Endothelial cell of umbilical vein (primary cell): ENCODE measurements around the gene GPR162. TPM values are rescaled to one million over a fixed set of nuclear protein-coding genes. Genes with fewer than 3 reads are reported as not detected.

Experiments
- BruUV-seq: library from RNA; stranded (reverse); fragments of 400-500 nt; replicated peaks from 2 replicates; lab custom pipeline; 2021; lab: Mats Ljungman, UMichigan
- CTCF ChIA-PET: fragments of 300-600, 350-600 bp; sonication (Branson Sonifier 250); formaldehyde crosslinking; loops from one replicate; lab custom pipeline; 2021; ENCODE audit warnings: antibody characterized with exemption, inconsistent platforms; lab: Charles Lee
- POLR2A ChIA-PET: fragments of 300-600, 350-600 bp; sonication (Branson Sonifier 250); formaldehyde crosslinking; loops from one replicate; lab custom pipeline; 2021; ENCODE audit warnings: antibody characterized with exemption, inconsistent platforms; lab: Charles Lee
- DNase-seq: peaks from one replicate; pipeline ENCODE4 v3.0.0-alpha.2; 2011; ENCODE audit warnings: low read depth, low spot score
- FAIRE-seq: peaks from 2 replicates; lab custom pipeline; 2011; peaks lifted over from hg19 to GRCh38; lab: Jason Lieb, UNC
- H2AFZ ChIP-seq: 2 replicates; pipeline ENCODE4 v1.6.0; 2012; ENCODE audit warnings: low read depth, low read length, control low read depth, inconsistent platforms
- H3K27ac ChIP-seq: 2 replicates; pipeline ENCODE4 v1.5.1; 2011; ENCODE audit warnings: low read depth, mild to moderate bottlenecking, control low read depth, low read length, moderate library complexity; ENCODE audit not compliant: insufficient read depth
- H3K27me3 ChIP-seq, 2 experiments: 2 replicates each; pipeline versions ENCODE4 v1.6.0 to v1.6.1; 2011; ENCODE audit warnings: low read length in 2 of 2, mixed read lengths in 1 of 2; ENCODE audit not compliant: control insufficient read depth in 2 of 2, insufficient read depth in 2 of 2
- H3K36me3 ChIP-seq, 2 experiments: 2 replicates in 1 of 2; 3 replicates in 1 of 2; pipeline ENCODE4 v1.5.1; 2011; ENCODE audit warnings: low read length in 2 of 2, mild to moderate bottlenecking in 1 of 2, moderate library complexity in 1 of 2; ENCODE audit not compliant: control insufficient read depth in 2 of 2, insufficient read depth in 2 of 2; ENCODE audit errors: extremely low read depth in 1 of 2
- H3K4me1 ChIP-seq: 3 replicates; pipeline ENCODE4 v1.5.1; 2011; ENCODE audit warnings: mild to moderate bottlenecking, low read length; ENCODE audit not compliant: control insufficient read depth, insufficient read depth; ENCODE audit errors: extremely low read depth
- H3K4me2 ChIP-seq: 2 replicates; pipeline ENCODE4 v1.6.1; 2011; ENCODE audit warnings: low read length, control low read depth, mixed read lengths; ENCODE audit not compliant: insufficient read depth
- H3K4me3 ChIP-seq, 3 experiments: fragments of 200-600 bp in 1 of 3; sonication (generic), shearing (Covaris generic) in 1 of 3; replicated peaks in 1 of 3; 2 replicates each; pipeline ENCODE4 v1.5.1; 2011 to 2016; ENCODE audit warnings: control low read depth in 3 of 3, low read length in 3 of 3, mild to moderate bottlenecking in 2 of 3, inconsistent platforms in 1 of 3, low read depth in 1 of 3, moderate library complexity in 1 of 3; ENCODE audit not compliant: insufficient read depth in 1 of 3
- H3K79me2 ChIP-seq: 2 replicates; pipeline ENCODE4 v1.6.0; 2012; ENCODE audit warnings: low read length, inconsistent platforms; ENCODE audit not compliant: control insufficient read depth, insufficient read depth
- H3K9ac ChIP-seq: replicated peaks from 2 replicates; pipeline ENCODE3; 2011; ENCODE audit warnings: low read length, control low read depth; ENCODE audit not compliant: insufficient read depth; ENCODE audit errors: extremely low read depth
- H3K9me1 ChIP-seq: replicated peaks from 3 replicates; pipeline ENCODE4 v1.6.0; 2011; ENCODE audit warnings: mild to moderate bottlenecking, low read length; ENCODE audit not compliant: control insufficient read depth, insufficient read depth; ENCODE audit errors: extremely low read depth
- H3K9me3 ChIP-seq: replicated peaks from 2 replicates; pipeline ENCODE4 v1.5.1; 2012; ENCODE audit warnings: low read length, inconsistent platforms; ENCODE audit not compliant: control insufficient read depth, insufficient read depth
- H4K20me1 ChIP-seq: replicated peaks from 2 replicates; pipeline ENCODE3; 2011; ENCODE audit warnings: mild to moderate bottlenecking, low read length; ENCODE audit not compliant: control insufficient read depth, insufficient read depth; ENCODE audit errors: extremely low read depth
- EZH2 ChIP-seq: IDR thresholded peaks from 2 replicates; pipeline ENCODE4 v1.6.1; 2012; ENCODE audit warnings: borderline replicate concordance, low read depth, mild to moderate bottlenecking, moderate library complexity, low read length, inconsistent platforms; ENCODE audit not compliant: severe bottlenecking
- FOS ChIP-seq: IDR thresholded peaks from 2 replicates; pipeline ENCODE4 v1.6.1; 2011; ENCODE audit warnings: mild to moderate bottlenecking, low read length, moderate library complexity, borderline replicate concordance; ENCODE audit not compliant: insufficient read depth
- GATA2 ChIP-seq: IDR thresholded peaks from 2 replicates; pipeline ENCODE4 v1.7.0; 2011; ENCODE audit warnings: low read depth, mild to moderate bottlenecking, moderate library complexity, mixed read lengths, low read length; ENCODE audit not compliant: insufficient read length, insufficient read depth
- MAX ChIP-seq: IDR thresholded peaks from 2 replicates; pipeline ENCODE4 v1.6.1; 2011; ENCODE audit not compliant: insufficient read depth, insufficient read length
- POLR2AphosphoS5 ChIP-seq: IDR thresholded peaks from 2 replicates; pipeline ENCODE4 v1.6.1; 2012; ENCODE audit warnings: low read depth, mild to moderate bottlenecking, control low read depth, low read length, moderate library complexity; ENCODE audit not compliant: insufficient read depth
- dilution Hi-C: fragments of 300-500 bp; cut with MboI; formaldehyde crosslinking; loops from one replicate; pipeline ENCODE4 v1.15.0; 2019; ENCODE audit warnings: low sequenced_read_pairs; ENCODE audit not compliant: extremely low pct_ligation_motif_present
- intact Hi-C: fragments of 100-400 bp; cut with micrococcal nuclease; formaldehyde crosslinking; loops from one replicate; pipeline ENCODE4 v1.10.0; 2022
- polyA plus RNA-seq, 4 experiments: library from polyadenylated mRNA; depleted of rRNA in 3 of 4; stranded (reverse) in 3 of 4; unstranded in 1 of 4; fragments of >200 nt; gene quantifications; 2 replicates each; pipeline versions ENCODE4 v1.2.1 to v1.2.3, GENCODE V29; 2011 to 2012; ENCODE audit warnings: missing spikeins in 1 of 4
- total RNA-seq: library from RNA; stranded (reverse); gene quantifications from 2 replicates; pipeline ENCODE4 v1.2.3, GENCODE V29; 2021

Gene GPR162
- total and polyA plus RNA-seq, 2 donors (not counting 3 experiments of a cell fraction or from before 2014, with no cell fraction given), result 9.7 to 13.7 TPM

GRCh38 chr12:6792522-6793201, 29.0 kb upstream of the GPR162 start:
- DNase-seq (no peak), FAIRE-seq (no peak)
- no peaks in the 10 kb centered on the region for H3K36me3 ChIP-seq
- ChIA-PET CTCF (interaction anchor here (0.8 to 2.5 kb wide), 6 partner anchors 11 to 173 kb away, joined by 3 to 13 read pairs (median 4); partner anchors contain the start of gene MLF2), POLR2A (no interaction called here)
- no peaks in the 10 kb centered on the region for H3K9me3 ChIP-seq
- no peak overlapping the region for H3K27ac ChIP-seq
- H4K20me1 ChIP-seq, result no peaks in the 10 kb centered on the region
- H2AFZ ChIP-seq, result no peak overlapping the region
- no TSS peak for BruUV-seq
- dilution Hi-C loops (no loop called here), intact Hi-C loops (no loop called here)
- H3K4me1 ChIP-seq, result no peaks in the 10 kb centered on the region
- no peaks in the 10 kb centered on the region for H3K79me2 ChIP-seq
- H3K27me3 ChIP-seq, result peaks cover 10 to 12% of the 10 kb centered on the region in 2 experiments
- H3K4me2 ChIP-seq, result no peak overlapping the region
- no peaks in the 10 kb centered on the region for H3K9me1 ChIP-seq
- H3K4me3 ChIP-seq, result no peak overlapping the region
- no peak overlapping the region for H3K9ac ChIP-seq
- TF ChIP-seq FOS, result no peak
- no peak for TF ChIP-seq GATA2
- TF ChIP-seq POLR2AphosphoS5, result no peak
- TF ChIP-seq MAX, result no peak
- TF ChIP-seq EZH2, result no peak

DNA sequence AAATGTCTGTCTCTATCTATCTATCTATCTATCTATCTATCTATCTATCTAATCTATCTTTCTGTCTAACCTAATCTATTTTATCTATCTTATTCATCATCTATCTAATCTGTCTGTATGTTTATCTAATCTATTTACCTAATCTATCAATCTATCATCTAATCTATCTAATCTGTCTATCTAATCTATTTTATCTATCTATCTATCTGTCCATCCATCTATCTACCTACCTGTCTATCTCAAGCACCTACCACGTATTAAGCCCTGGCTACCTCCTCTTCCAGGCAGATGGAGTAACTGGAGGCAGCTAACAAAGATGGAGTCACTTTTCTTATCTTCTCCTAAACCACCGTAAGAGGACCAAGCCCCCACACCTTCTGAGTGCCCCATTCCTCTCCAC, 26.5 kb upstream of the GPR162 start:
- Histone ChIP-seq H3K4me3 (no peak overlapping the region), H2AFZ (no peak overlapping the region), H3K9me3 (no peaks in the 10 kb centered on the region), H3K79me2 (no peaks in the 10 kb centered on the region), H3K9ac (no peak overlapping the region), H3K4me2 (no peak overlapping the region), H3K27me3 (peaks cover 10 to 11% of the 10 kb centered on the region in 2 experiments), H3K4me1 (no peaks in the 10 kb centered on the region), H4K20me1 (no peaks in the 10 kb centered on the region), H3K27ac (no peak overlapping the region), H3K36me3 (no peaks in the 10 kb centered on the region), H3K9me1 (no peaks in the 10 kb centered on the region)
- BruUV-seq, result no TSS peak
- CTCF ChIA-PET, result interaction anchor here (2.8 kb wide), 1 partner anchor 42 kb away, joined by 14 read pairs; the partner anchor contains the start of gene MLF2
- DNase-seq (no peak), FAIRE-seq (no peak)
- dilution Hi-C loops, result no loop called here
- intact Hi-C loops, result no loop called here
- POLR2A ChIA-PET, result no interaction called here
- no peak for TF ChIP-seq POLR2AphosphoS5
- TF ChIP-seq MAX, result no peak
